ENCODE data around the gene PDE4D. TPM values are rescaled to one million over a fixed set of nuclear protein-coding genes. Genes with fewer than 3 reads are reported as not detected.

The PDE4D gene
- total RNA-seq, 1 donor from 2014 or later, result 44.8 TPM

DNA sequence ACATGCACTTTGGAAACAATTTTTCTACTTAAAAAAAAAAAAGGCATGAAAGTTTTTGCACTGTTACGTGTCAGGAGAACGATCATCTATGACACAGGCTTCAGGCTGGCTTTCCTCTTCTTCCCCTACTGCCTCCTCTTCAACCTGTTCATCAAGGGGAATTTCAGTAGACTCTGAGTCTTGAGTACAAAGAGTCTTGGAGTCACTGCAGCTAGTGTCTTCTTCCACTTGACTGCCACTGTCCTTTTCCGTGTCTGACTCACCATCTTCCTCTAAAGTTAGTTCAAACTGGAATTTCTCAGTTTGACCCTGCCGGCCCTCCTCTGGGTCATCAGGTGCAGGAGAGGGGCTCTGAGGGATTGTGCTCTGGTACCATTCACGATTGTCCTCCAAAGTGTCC lies 918.9 kb downstream of the PDE4D start:
- Histone ChIP-seq H3K4me1 (no peaks in the 10 kb centered on the region), H3K36me3 (peaks cover 5 to 12% of the 10 kb centered on the region in 2 donors), H3K27ac (no peak overlapping the region), H3K9me3 (no peaks in the 10 kb centered on the region), H3K4me3 (no peak overlapping the region), H3K27me3 (no peaks in the 10 kb centered on the region)
- intact Hi-C loops (cut with DNase I), result no loop called here
- DNase-seq (ENCODE audit: low spot score in 2 of 2), result no peak
- TF ChIP-seq, protein P1, sequence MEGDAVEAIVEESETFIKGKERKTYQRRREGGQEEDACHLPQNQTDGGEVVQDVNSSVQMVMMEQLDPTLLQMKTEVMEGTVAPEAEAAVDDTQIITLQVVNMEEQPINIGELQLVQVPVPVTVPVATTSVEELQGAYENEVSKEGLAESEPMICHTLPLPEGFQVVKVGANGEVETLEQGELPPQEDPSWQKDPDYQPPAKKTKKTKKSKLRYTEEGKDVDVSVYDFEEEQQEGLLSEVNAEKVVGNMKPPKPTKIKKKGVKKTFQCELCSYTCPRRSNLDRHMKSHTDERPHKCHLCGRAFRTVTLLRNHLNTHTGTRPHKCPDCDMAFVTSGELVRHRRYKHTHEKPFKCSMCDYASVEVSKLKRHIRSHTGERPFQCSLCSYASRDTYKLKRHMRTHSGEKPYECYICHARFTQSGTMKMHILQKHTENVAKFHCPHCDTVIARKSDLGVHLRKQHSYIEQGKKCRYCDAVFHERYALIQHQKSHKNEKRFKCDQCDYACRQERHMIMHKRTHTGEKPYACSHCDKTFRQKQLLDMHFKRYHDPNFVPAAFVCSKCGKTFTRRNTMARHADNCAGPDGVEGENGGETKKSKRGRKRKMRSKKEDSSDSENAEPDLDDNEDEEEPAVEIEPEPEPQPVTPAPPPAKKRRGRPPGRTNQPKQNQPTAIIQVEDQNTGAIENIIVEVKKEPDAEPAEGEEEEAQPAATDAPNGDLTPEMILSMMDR (IDR thresholded peaks at IDR 0.05), result no peak

DNA sequence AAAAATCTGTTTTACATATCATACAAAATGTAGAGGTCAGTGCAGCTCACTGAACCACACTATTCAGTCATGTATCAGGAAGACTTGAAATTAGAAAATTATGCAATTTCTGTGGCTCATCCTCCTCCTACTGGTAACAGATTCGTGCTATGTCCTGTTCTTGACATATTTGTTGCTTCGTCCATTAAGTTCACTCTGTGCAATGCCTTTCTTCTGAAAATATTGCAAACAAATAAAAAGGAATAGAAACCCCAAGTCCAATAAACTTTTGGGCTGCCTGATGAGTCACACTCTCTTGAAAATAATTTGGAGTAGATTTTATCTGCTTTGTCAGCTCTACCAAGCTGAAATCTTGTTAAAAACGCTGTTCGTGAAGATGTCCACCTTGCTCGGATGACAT lies 919.4 kb downstream of the PDE4D start:
- Histone ChIP-seq H3K27me3 (no peaks in the 10 kb centered on the region), H3K27ac (no peak overlapping the region), H3K9me3 (no peaks in the 10 kb centered on the region), H3K4me3 (no peak overlapping the region), H3K36me3 (peaks cover 5 to 12% of the 10 kb centered on the region in 2 donors), H3K4me1 (no peaks in the 10 kb centered on the region)
- intact Hi-C loops (cut with DNase I), result no loop called here
- DNase-seq (ENCODE audit: low spot score in 2 of 2), result no peak
- TF ChIP-seq, protein P1 (IDR thresholded peaks at IDR 0.05), result no peak

DNA sequence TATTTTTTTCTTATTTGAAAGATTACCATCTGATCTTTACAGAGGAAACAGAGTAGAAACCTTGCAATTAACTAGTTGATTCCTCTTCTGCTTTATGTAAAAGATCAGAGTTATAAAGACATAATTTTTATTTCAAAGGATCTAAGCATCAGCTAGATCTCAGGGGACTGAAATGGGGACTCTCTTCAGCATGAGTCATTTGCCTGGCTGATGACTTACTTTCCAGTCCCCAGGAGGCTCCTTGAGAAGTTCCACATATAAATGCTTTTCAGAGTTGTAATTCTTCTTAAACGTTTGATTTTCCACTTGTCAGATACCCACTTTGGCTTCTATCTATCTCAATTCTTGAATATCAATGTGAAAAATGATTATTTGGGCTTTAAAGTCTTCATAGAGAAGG lies 921.2 kb downstream of the PDE4D start:
- TF ChIP-seq, protein P1 (IDR thresholded peaks at IDR 0.05), result no peak

DNA sequence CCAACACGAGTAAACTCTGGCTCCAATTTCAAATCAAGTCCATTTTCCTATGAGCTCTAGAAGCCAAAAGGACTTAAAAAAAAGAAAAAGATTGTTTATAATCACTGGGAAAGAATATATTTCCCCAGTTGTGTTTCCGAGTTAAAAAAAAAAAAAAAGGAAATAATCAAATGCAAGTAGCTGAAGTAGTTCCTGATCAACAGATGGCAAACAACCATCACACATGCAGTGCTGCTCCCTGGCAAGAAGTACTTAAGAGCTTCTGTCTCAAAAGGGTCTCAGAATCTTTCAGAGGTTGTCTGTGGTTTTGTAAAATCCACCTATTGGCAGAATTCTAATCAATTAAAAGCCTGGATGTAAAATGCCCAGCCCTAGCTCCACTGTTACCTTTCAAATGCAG lies 922.8 kb downstream of the PDE4D start:
- Histone ChIP-seq H3K27ac (no peak overlapping the region), H3K36me3 (peaks cover 5 to 12% of the 10 kb centered on the region in 2 donors), H3K4me3 (no peak overlapping the region), H3K27me3 (no peaks in the 10 kb centered on the region), H3K4me1 (no peaks in the 10 kb centered on the region), H3K9me3 (no peaks in the 10 kb centered on the region)
- intact Hi-C loops (cut with DNase I), result no loop called here
- TF ChIP-seq, protein P1 (IDR thresholded peaks at IDR 0.05), result no peak
- no peak for DNase-seq (ENCODE audit: low spot score in 2 of 2)

More for the DNA sequence above, 921.2 kb downstream of the PDE4D start:
- no peak for DNase-seq (ENCODE audit: low spot score in 2 of 2)
- intact Hi-C loops (cut with DNase I), result no loop called here
- Histone ChIP-seq H3K27me3 (no peaks in the 10 kb centered on the region), H3K36me3 (peaks cover 5 to 12% of the 10 kb centered on the region in 2 donors), H3K9me3 (no peaks in the 10 kb centered on the region), H3K27ac (no peak overlapping the region), H3K4me3 (no peak overlapping the region), H3K4me1 (no peaks in the 10 kb centered on the region)

DNA sequence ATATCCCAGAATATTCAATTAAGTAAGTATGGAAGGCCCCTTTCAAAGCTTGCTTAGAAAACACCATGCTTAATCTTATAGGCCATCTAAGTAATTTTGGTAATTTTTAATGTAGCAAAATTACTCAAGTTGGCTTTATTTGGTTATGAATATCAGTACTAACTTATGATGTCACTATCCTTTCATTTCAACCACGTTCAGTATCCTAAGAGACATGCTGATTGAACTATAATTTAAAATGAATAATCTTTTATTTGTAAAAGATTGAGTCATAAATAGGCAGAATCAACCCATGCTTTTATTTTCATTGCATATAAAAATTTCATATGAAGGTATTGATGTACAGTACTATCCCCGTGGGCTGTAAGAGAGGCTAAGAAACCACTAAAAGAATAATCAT lies 923.7 kb downstream of the PDE4D start:
- Histone ChIP-seq H3K36me3 (peaks cover 5 to 8% of the 10 kb centered on the region in 2 donors), H3K4me1 (no peaks in the 10 kb centered on the region), H3K9me3 (no peaks in the 10 kb centered on the region), H3K27ac (no peak overlapping the region), H3K27me3 (no peaks in the 10 kb centered on the region), H3K4me3 (no peak overlapping the region)
- intact Hi-C loops (cut with DNase I), result no loop called here
- TF ChIP-seq, protein P1 (IDR thresholded peaks at IDR 0.05), result no peak
- no peak for DNase-seq (ENCODE audit: low spot score in 2 of 2)

DNA sequence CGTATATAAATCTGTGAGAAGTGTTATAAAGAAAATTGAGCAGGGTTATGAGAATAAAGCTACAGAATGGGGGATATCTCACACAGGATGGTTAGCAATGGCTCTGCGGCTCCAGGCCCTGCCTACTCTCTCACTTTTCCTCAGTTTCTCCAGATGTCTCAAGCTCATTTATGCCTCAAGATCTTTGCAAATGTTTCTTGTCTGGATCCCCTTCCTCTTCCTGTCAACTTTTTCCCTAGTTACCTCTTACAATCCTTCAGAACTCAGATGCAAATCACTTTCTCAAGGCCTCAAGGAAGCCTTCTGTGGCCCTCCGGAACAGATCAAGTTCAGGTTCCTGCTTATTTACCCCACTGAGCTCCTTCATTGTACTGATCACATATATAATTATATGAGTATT lies 924.3 kb downstream of the PDE4D start:
- TF ChIP-seq, protein P1 (IDR thresholded peaks at IDR 0.05), result no peak
- Histone ChIP-seq H3K9me3 (no peaks in the 10 kb centered on the region), H3K4me3 (no peak overlapping the region), H3K27ac (no peak overlapping the region), H3K27me3 (no peaks in the 10 kb centered on the region), H3K4me1 (no peaks in the 10 kb centered on the region), H3K36me3 (peaks cover 0 to 2% of the 10 kb centered on the region in 2 donors)
- intact Hi-C loops (cut with DNase I), result no loop called here
- no peak for DNase-seq (ENCODE audit: low spot score in 2 of 2)
